ENCODE measurements around the gene CT45A7.
"Not testable (repeated sequence)": the region's sequence is repeated elsewhere in the genome, so short reads cannot be mapped to it uniquely, and the experiment has no call there.

CT45A7 gene

GRCh38 chrX:135837180-135837579, at the start of gene CT45A7:
Gene CT45A7 (minus strand): TSS chrX:135837280. CDS start chrX:135833533, 3,747 bp downstream.
- not testable (repeated sequence) for DNase-seq (ENCODE audit: low read depth); H3K4me3 ChIP-seq (ENCODE audit: low read depth, low read length)

GRCh38 chrX:135882741-135883140, 45.7 kb upstream of the CT45A7 start:
- H3K4me3 ChIP-seq (ENCODE audit: low read depth, low read length); DNase-seq (ENCODE audit: low read depth): not testable (repeated sequence)

GRCh38 chrX:135871712-135872111, 34.6 kb upstream of the CT45A7 start, which contains the start of gene CT45A9:
Gene CT45A9 (minus strand): TSS chrX:135871812. CDS start chrX:135868061, 3,751 bp downstream.
- not testable (repeated sequence) for DNase-seq (ENCODE audit: low read depth)

GRCh38 chrX:135854438-135854837, 17.4 kb upstream of the CT45A7 start, which contains the start of gene CT45A8:
Gene CT45A8 (minus strand): TSS chrX:135854538. CDS start chrX:135850783, 3,755 bp downstream.
- H3K4me3 ChIP-seq (ENCODE audit: low read depth, low read length); DNase-seq (ENCODE audit: low read depth): not testable (repeated sequence)

More at GRCh38 chrX:135871712-135872111, 34.6 kb upstream of the CT45A7 start, which contains the start of gene CT45A9:
- H3K4me3 ChIP-seq (ENCODE audit: low read depth, low read length) = not testable (repeated sequence)

GRCh38 chrX:135819912-135820311, 17.2 kb downstream of the CT45A7 start, which contains the start of gene CT45A2:
Gene CT45A2 (minus strand): TSS chrX:135820012. CDS start chrX:135816265, 3,747 bp downstream.
- H3K4me3 ChIP-seq (ENCODE audit: low read depth, low read length); DNase-seq (ENCODE audit: low read depth): not testable (repeated sequence)

- H3K4me3 ChIP-seq (ENCODE audit: low read depth, low read length); DNase-seq (ENCODE audit: low read depth): not testable (repeated sequence)
Observed at GRCh38 chrX:135802687-135803086, 34.4 kb downstream of the CT45A7 start, which contains the start of gene CT45A6. Gene CT45A6 (minus strand): TSS chrX:135802787. CDS start chrX:135798993, 3,794 bp downstream.

- not testable (repeated sequence) for H3K4me3 ChIP-seq (ENCODE audit: low read depth, low read length); DNase-seq (ENCODE audit: low read depth)
Observed at GRCh38 chrX:135785403-135785802, 51.7 kb downstream of the CT45A7 start, which contains the start of gene CT45A5. Gene CT45A5 (minus strand): TSS chrX:135785503. CDS start chrX:135781729, 3,774 bp downstream.
